DMS53 (cell line): ENCODE data around the gene RBP2.

Source experiments
- DNase-seq: peaks from one replicate; lab custom pipeline; 2025; lab: John Stamatoyannopoulos, UW

RBP2 gene

DNA sequence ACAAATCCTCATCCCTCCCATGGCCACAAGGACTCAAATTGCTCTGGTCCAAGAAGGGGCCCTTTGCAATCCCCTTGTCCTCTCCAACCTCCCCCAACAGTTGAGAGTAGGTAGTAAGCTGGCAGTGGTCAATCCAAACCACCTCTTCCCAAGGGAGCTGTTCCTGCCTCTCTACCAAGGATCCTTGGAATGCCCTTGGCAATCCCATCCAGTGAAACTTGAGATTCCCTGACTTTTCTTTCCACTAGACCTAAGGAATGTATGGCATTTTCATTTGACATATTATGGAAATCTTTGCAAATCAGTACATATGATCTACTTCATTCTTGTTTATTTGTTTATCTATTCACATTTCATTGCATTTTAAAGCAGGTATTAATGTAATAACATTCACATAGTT, 4.8 kb upstream of the RBP2 start:
- no peak for DNase-seq

DNA sequence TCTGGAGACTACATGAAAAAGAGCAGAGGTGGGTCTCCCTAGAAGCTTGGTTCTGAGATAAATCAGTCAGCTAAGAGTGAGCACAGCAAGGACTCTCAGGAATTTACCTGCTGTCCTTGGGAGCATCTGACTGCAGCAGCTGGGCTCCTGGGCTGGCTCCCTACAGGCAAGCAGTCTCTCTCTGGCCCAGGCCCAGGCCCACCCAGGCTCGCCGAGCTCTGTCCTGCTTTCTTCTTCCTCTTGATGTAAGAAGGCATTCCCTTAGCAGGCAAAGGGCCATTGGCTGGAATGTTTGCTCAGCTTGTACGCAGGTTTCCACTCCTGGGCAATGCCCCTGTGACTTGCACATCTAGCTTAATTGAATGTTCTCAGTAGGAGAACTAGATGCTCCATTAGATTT, 4.3 kb upstream of the RBP2 start:
- no peak for DNase-seq

DNA sequence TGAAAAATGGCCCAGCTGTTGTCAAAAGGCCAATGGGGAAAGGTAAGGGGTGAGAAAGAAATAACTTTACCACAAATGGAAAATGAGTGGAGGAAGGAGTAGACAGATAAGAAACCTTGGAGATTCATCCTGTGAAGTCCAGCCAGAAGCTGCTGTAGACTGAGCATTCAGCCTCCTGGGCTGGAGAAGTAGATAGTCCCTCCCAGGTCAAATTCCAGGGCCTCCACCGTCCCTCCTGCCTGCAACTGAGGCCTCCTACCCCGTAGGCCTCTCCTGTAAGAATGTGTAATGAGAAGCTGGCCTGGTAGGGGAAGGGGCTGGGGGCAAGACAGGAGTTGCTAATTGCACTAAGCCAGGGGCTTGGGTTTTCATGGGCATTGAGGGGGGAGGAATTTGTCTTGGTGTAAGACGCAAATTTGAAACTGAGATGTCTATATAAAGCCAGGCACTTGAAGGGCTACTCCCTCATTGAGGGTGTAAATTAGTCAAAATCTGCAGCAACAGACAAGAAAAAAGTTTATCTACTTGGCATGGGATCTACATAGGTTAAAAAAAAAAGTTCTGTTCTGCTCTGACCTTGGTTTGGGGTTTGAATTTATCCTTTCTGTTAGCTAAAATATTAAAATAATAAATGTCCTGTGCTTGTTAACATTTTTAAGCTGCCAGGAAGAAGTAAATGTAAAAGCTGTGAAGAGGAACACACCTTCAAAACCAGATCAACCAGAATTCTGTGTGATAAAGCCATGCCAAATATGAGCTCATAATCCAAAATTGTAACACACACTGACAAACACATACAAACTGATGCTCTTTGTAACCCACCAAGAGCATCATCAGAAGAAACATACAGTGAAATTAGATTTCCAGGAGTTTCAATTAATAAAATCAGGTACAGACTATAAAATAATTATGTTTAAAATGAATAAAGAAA, 1.7 kb upstream of the RBP2 start:
- DNase-seq, result no peak

DNA sequence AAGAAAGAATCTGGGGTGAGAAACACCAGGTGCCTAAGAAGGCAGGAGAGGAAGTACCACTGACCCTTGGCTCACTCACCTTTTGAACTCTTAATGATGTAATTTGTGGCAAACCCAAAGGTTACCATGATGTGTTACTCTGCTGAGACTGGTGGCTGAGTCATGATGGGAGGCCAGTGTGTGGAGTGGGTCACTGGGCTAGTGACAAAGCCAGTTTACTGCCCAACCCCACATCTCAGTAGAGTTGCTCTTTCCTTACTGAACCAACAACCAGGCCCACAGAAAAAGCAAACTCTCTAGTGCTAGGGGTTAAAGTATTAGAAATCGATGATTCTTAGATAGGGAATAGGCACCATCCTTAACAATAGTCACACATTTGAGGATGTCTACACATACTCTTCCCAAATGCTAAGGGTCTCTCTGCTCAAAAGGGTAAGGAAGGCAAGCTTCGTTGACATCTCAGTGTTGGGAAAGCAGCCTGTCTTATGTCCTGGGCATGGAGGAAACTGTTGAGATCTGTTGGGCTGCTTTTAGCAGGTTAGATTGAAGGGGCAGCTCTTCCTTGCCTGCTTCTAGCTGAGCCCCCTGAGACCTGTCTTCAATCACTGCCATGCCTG, 3.1 kb downstream of the RBP2 start:
- DNase-seq, result no peak

DNA sequence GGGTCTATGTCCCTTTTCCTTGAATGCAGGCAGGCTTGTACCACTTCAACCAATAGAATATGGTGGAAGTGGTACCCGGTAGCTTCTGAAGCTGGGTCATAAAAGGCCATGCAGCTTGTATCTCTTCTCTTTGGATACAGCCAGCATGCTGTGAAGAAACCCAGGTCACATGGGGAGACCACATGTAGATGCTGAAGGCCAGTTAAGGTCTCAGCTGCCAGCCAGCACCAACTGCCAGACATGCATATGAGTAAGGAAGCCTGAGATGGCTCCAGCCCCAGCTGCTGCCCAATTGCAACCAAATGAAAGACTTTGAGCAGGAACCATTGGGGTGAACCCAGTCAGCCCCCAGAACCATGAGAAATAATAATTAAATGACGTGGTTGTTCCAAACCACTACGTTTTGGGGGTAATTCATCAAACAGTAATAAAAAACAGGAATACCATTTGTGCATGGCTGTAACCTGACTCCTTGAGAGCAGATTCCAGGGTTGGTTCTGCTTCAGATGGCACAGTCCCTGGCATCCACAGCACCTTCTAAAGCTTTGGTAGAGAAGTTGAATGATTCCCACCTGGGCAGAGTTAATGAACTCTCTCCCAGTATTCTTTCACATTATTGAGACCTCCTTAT, 3.8 kb downstream of the RBP2 start:
- DNase-seq, result no peak

DNA sequence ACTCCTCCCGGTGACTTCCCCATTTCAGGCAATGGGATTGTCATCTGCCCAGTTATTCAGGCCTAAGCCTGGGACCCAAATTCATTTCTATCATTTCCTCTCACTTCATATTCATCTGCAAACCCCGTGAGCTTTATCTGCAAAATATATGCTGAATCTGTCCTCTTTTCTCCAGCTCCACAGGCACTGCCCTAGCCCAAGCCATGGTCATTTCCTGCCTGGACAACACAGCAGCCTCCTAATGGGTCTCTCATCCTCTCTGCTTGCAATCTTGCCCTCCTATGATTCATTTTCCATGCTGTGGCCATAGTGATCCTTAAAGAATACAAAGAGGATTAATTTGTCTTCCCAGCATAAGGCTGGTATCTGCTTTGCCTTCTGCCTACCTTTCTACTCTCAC, 6.1 kb downstream of the RBP2 start:
- no peak for DNase-seq

DNA sequence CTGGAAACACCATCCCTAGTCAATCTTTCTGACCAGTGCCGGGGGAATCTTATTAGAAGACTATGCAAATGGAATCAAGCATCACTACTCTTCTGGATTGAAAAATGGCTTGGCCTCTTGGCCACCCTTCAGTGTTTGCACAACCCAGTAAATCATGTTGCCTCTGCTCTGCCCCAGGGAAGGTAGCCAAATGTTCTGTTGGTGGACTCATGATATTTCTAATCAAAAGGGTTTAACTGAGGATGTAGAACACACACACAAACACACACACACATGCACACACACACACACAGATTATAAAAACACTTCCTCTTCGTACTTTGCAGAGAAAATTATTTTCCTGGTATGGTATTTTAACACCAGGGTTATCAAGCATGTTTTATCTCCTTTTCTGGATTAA, 7.9 kb downstream of the RBP2 start:
- no peak for DNase-seq

DNA sequence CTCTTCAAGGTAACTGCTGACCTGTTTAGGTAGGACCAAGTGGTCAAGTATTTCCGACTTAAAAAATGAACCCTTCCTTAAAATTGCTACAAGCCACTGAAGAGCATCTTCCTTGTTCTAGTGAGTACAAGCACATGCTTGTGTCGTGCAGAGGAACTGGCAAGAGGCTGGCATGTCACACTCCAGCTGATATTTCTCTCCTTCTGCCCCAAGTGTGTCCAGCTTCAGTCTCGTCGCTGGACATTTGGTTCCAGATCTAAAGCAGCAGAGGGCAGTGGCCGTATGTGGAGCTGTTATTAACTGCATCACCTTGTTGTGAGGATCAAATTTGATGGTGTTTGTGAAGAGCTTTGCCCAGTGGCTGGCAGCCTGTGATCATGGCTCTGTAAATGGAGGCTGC, 10.0 kb downstream of the RBP2 start:
- no peak for DNase-seq

DNA sequence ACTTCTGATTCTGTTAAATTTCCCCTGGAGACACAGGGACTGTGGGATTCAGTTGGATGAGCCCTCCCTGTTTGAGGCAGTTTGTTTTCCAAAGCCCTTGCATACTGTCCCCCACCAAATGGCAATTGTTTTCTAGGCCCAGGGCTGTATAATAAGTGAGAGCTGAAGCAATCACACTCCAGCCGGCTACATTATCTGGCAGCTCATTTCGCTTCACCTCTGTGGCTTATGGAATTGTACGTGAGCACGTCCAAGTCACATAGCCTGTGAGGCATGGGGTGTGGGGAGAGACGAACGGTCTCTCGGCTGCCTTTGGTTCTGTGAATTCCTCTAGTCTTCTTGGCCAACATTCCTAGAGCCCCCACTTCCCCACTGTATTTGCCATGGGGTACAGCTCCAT, 10.7 kb downstream of the RBP2 start:
- no peak for DNase-seq

DNA sequence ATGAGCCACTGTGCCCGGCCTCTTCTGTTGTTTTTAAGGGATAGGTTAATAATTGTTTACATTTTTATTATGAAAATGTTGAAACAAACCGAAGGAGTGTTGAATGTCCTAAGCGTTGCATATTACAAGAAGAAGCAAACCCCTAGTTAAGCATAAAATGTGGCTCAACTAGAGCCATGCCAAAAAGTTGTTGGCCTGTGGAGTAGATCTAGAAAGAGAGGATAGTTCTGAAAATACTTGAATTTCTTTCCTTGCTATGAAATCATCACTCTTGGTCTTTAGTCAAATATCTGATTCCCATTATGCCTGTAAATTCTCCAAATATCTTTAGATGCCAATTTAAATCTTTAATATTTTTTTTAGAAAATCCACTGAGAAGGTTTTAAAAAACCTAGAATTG, 12.8 kb downstream of the RBP2 start:
- no peak for DNase-seq

DNA sequence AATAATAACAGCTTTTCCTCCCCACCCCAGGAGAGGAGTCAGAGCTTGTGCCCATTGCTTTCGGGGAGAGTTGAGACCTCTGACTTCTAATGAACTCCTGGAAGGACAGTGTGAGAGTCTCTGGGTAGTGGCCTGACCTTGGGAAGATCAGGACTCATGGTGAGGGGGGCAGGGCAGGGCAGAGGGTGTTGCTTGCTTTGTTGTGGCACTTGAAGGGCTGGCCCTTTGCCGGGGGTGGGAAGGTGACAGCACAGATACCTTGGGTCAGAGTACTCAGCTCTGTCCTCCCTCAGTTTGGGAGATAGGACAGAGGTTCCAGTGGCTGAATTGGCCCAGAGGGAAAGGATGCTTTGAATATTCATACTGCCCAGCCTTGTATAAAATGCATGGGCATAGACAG, 15.8 kb downstream of the RBP2 start:
- DNase-seq, result no peak

DNA sequence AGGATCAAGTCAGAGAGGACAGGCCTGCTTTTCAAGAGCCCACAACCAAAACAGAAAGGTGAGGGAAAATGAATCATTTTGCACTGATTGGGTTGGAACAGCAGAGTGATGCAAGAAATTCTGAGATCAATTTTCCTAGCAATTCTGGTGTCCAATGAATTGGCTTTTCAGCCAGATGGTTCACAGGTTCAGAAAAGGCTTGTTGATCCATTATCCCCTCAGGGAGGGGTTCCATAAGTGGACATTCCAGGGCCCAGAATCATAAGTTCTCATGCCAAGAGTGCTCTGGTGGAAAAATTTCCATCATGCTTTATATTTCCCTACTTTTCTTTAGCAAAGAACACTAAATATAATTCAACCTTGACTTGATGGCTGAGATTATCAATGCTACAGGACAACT, 16.2 kb downstream of the RBP2 start:
- no peak for DNase-seq

DNA sequence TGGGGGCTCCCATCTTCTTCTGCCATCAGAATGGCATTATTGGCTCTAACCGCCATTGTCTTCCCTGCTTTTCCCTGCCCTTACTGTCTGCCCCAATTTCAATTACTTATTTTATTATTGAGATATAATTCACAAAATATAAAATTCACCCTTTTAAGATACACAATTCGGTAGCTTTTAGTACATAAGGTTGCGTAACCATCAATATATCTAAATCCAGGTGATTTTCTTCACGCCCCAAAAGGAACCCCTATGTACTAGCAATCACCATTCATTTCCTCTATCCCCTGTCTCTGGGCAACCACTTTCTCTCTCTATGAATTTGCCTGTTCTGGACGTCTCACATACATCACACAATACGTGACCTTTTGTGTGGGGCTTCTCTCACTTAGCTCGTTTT, 18.0 kb downstream of the RBP2 start:
- no peak for DNase-seq

DNA sequence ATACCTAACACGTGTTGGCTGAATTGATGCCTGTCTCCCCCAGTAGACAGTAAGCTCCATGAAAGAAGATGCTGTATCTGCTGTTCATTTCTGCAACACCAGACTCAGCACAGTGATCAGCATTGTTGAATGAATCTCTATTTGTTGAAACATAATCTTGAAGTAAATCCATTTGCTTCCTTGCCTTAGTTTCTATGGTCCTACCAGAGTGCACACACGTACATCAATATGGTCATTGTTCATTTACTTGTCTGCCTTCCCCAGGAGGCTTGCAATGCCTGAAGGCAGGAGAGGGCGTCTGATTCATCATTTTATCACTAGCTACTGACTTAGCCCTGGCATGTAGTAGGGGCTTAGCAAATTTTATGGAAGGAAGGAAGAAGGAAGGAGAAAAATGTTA, 19.2 kb downstream of the RBP2 start:
- no peak for DNase-seq

DNA sequence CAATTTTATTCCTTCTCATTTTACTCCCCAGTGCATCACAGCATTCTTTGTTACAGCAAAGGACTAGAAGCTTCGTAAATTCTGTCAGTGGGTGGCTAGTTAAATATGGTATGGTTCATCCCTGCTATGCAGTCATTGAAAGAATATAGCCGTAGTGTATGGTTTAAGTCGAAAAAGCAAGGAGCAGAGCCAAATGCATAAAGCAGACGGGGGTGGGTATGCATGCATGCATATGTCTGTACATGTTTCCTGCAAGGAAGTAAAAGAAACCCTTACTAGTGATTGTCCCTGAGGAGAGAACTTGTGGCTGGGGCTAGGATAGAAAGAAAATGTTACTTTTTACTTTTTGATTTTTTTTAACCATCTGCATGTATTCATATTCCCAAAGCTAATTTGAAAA, 19.9 kb downstream of the RBP2 start:
- DNase-seq, result no peak

DNA sequence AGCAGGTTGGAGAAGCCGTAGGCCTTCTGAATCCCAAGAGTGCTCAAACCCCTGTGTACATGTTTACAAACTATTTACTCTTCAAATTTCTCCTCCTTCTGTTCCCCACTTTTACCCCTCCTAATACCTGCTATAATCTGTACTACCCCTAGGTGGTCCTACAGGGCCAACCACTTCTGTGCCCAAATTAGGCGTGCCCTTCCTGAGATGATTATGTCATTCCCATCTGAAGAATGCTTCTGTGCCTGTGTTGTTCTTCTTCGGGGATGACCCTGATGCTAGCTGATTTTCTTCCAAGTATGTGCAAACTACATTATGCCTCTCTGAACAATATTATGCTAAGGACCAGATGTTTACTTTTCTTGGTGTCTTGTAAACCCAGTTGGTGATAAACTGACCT, 20.5 kb downstream of the RBP2 start:
- peak; percentile 4 for DNase-seq

DNA sequence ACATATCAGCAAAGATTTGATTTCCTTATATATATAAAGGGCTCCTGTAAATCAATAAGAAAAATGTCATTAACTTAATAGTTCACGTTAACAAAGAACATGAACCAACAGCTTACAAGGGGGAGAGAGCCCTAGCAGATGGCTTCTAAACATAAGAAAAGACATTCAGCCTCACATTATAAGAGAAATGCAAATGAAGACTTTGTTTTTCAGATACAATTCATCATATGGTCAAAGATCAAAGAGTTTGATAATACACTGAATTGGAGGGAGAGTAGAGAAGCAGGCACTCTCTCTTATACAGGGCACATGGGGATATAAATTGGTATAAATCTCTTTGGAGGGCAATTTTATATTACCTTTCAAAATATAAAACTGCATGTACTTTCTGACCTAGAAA, 21.1 kb downstream of the RBP2 start:
- no peak for DNase-seq

DNA sequence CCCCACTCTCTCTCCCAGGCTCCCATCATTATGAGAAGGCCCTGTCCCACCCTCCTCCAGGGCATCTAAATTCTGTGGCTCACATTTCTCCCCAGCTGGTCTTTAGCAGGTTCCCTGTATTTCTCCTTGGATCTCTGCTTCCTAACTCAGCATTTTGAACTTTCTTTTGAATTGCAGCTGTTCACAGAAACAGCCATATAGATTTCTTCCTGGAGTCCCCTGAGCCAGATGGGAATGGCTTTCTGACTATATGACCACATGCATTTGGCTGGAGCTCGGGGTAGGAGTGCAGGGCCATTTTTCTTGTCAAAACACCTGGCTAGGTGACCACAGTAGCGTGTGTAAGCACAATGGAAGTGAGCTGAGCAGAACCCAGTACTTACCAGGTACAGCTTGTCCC, 22.0 kb downstream of the RBP2 start:
- no peak for DNase-seq

DNA sequence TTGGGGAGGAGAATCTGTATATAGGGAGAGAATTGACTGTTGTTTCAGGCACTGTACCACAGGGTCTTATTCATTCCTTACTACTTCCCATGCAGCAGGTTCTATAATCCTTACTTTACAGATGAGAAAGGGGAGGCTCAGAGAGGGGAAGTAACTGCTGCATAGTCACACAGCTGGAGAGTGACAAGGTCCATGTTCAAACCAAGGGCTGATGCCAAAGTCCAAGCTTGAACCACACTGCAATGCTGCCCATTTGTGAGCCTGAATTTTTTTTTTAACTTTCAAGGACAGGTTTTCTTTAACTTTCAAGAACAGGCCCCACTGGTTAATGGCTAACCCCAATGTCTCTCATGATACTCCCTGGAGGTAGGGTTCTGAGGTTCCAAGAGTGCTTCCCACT, 26.2 kb downstream of the RBP2 start:
- DNase-seq, result no peak

DNA sequence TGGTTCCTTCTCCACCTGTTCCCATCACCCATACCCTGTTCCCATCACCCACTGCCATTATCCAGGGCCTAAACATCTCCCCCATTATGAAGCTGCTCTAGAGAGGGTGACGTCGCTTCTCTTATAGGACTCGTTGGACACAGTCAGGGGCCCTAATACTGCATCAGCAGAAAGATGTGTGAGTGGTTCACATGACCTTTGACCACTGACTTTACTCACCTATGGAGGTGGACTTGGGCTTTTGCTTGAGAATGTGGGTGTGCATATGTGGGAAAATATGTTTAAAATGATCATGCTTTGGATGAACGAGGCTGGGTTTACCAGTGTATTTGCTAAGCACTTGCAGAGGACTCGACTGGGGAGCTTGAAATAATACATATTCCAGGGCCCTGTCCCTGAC, 26.8 kb downstream of the RBP2 start:
- no peak for DNase-seq

DNA sequence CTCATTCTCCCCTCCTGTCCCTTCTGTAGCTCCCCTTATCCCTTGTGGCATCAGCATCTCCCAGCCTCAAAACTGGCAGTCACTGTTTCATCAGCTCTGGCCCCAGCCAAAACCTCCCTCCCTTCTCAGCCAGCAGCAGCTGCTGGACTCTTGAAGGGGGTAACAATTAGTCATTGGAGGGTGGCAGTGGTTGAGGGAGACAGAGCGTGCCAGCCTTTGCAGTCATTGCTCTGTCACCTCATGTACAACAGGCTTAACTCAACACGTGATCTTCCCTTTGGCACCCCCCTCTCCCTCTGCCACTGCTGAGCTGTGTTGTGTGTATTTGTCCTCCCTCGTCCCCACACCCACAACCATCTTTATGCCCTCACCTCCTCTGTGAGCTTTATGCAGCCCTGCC, 28.2 kb downstream of the RBP2 start:
- no peak for DNase-seq

DNA sequence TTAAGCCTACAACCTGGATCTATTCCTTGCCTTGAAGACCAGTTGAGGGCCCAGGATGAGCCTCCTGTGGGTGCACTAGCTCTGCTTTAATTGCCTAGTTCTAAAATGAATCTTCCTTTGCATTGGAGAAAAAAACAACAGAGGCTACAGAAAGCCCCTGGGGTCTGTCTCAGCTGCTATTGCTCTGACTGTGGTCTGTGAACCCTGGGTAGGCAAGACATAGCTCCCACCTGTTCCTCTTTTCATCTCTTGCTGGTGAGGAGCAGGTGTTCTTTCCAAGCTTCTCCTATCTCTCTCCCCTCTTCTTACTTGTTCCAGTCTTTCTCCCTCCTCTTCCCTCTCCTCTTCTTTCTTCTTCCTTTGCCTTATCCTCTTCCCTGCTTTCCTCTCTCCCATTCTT, 28.8 kb downstream of the RBP2 start:
- DNase-seq, result no peak

DNA sequence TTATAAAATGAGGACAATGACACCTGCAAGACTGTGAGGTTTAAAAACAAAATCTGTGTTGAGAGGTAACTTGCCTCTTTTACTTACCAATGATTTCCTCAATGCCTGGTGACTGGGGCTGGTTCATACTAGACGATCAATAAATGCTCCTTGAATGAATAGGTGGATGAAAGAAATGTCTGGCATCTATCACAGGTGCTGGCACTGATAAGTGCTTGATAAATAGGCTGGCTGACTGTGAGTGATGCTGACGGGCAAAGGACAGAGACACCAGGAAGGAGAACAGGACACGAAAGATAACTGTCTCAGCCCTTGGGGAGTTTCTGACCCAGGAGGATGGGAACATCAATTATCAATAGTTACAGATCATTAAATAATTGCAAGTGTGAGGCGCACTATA, 31.9 kb downstream of the RBP2 start:
- no peak for DNase-seq
